Measurements from ENCODE around the gene TREML4.
A peak's percentile ranks its signal among the peaks of the same experiment; 100 is the strongest.

TREML4 gene

DNA sequence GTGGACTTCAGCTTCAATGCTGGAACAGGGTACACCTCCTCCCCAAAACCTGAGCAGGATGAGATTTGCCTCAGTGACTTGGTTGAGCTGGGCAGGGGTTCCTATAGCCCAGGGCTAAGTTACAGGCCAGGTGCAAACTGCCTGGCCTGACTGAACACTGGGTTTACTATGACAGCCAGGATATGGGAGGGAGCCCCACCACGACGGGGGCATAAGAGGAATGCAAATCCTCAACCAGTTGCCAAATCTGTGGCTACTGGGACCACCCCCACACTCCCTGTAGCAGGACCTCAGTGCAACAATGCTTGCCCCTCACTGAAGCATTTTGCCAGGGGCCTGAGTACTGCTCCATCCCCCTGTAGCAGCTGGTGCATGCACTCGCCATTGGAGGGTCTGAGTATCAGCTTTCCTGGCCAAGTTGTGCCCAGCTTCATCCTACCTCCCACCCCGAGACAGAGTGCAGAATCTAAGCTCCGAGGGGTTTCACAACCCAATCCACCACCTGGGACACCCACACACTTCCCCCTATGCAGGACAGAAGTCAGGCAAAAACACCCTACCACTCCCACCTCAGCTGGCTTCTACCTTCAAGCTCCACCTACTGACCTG lies 27.6 kb downstream of the TREML4 start:
- no peak for DNase-seq

DNA sequence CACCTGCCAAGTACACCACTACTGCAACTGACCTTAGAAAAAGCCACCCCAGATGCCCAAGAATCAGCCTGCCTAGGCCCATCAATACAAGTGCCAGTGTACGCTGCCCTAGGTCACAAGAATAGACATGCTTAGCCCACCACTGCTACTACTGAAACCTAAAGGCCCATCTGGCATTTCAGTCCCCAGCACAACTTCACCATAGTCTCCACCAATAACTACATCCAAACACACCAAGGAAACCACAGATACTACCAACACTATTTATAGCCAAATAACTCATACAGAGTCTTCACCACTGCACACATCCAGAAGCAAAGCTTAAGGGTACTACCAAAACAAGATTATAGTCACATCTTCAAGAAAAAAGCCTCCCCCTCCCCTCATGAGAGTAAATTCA lies 28.2 kb downstream of the TREML4 start:
- no peak for DNase-seq

GRCh38 chr6:41257369-41258195 lies 29.4 kb downstream of the TREML4 start:
- DNase-seq = no peak

DNA sequence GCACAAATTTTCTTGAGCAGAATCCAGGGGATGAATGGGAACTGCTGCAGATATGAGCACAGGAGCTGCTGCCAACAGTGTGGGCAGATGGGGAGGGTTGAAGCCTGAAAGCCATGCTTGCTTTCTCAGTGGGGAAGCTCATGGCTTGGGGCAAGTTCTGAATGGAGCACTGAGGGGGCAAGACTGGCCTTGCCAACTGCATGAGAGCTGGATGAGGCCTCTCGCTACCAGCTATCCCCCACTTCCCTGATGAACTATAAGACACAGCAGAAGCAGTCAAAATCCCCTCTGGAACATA lies 30.0 kb downstream of the TREML4 start:
- no peak for DNase-seq

- DNase-seq = no peak
These were observed 34.3 kb downstream of the TREML4 start for GRCh38 chr6:41262401-41262800.

- no peak for DNase-seq
These were observed 35.1 kb downstream of the TREML4 start for GRCh38 chr6:41263267-41263666.

GRCh38 chr6:41266541-41266940 lies 38.4 kb downstream of the TREML4 start:
- no peak for DNase-seq

- DNase-seq = no peak
These were observed 40.3 kb downstream of the TREML4 start for GRCh38 chr6:41268478-41268877.

- DNase-seq = no peak
These were observed 41.0 kb downstream of the TREML4 start for GRCh38 chr6:41269166-41269565.

DNA sequence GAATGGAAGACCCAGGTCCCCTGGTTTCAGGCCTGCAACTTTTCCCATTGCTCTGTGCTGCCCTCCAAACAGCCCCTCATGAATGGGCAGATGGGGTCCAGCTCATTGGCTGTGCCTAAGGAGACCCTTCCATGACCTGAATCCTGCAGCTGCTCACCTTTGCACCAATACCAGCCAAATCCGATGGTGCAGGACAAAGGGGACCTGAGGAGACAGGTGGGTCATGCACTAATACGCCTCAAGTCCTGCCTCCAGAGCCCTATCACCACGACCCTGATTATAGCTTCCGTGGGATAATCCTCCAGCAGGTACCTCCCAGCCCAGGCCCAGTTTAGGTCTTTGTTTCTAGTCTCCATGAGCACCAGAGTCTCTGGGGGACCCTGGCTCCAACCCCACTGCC lies 41.6 kb downstream of the TREML4 start:
- no peak for DNase-seq

GRCh38 chr6:41271901-41272395 lies 43.8 kb downstream of the TREML4 start:
- peak; percentile 29 for DNase-seq

DNA sequence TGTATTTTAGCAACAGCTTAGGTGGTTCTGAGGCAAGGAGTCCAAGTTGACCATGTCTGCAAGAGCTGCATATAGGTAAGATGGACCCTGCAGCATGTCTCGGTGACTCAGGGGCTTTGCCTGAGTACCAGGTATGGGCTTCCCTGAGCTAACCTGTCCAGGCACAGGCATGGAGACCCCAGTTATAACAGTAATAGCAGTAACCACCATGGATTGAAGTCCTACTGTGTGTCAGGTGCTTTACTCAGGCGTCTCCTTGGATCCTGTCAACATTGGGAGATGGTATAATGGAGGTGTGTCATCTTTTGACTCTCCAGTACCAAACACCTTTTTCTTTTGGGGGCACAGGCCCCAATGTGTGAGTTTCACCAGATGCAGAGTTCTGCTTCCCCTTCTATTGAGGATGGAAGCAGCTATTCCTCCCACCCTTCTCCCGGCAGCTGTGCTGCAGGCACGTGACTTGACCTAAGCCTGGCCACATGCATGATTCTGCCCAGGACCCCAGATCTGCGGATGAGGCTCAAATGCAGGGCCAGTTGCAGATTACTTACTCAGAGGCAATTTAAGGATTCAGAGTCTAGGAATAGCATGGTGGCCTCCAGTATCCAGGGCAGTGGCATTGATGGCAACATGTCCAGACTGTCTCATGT lies 44.6 kb downstream of the TREML4 start:
- no peak for DNase-seq

DNA sequence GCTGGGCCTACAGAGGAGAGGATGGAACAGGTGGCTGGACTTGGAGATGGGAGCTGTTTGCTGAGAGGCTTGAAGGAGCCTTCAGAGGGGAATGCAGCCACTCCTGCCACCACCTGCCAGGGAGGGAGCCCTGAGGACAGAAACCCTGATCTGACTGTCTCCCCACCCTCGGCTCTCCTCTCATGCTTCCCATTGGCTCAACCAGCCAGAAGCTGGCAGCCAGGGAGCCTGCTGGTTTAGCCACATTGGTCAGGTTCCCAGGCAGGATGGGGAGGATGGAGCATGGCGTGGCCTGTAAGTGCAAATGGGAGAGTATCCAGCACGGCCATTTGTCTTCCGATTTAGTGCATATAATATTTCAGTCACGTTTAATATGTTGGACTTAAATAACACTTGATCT lies 45.6 kb downstream of the TREML4 start:
- no peak for DNase-seq

DNA sequence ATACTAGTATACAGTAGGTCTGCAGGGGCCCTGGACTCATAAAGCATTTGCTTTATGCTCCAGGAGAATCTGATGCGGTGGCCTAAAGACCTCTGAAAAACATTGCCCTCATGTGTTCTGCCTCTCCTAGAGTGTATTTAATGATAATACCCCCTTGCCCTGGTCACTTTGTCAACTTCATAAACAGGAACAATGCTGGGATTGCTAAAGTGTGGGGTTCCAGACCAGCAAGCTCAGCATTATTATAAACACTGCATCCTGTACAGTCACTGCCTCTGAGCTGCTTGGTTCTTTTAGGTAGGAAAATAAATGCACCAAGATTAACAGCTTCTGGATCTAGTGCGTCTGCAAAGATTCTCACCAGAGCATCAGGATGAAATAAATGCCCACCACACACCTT lies 46.1 kb downstream of the TREML4 start:
- no peak for DNase-seq

- no peak for DNase-seq
These were observed 47.3 kb downstream of the TREML4 start for GRCh38 chr6:41275489-41275888.

GRCh38 chr6:41277605-41278004 lies 49.5 kb downstream of the TREML4 start:
- no peak for DNase-seq

DNA sequence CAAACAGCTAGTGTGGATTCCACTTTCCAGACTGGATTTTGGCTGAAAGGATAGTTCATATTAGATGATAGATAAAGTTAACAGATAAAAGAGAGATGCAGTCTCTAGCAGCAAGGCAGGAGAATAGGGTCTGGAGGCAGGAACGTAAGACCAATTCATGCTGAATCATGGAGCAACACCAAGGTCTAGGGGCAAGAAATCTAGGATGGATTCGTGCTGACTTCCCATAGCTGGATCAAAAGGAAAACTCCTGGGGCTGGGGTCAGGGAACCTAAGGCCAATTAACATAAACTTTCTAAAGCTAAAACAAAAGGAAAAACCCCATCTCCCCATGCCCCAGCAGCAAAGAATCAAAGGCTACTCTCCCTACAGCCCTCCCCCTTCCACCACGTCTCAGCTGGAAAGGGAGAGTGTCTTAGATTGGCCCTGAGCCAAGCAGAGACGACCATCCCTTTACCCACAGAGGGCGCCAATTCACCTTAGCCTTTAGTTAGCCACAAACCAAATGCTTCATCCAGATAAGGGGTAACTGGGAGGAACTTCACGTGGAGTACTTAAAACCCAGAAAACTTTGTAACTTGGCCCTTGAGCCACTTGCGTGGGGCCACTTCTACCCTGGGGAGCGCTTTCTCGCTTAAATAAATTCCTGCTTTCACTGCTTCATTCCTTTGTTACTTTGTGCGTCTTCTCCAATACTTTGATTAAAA lies 50.7 kb downstream of the TREML4 start:
- peak; percentile 96 for DNase-seq

- DNase-seq = no peak
These were observed 52.4 kb downstream of the TREML4 start for GRCh38 chr6:41280381-41281057.

GRCh38 chr6:41283600-41283999 lies 55.5 kb downstream of the TREML4 start:
- no peak for DNase-seq

- DNase-seq = no peak
These were observed 56.6 kb downstream of the TREML4 start for GRCh38 chr6:41284726-41285125.

DNA sequence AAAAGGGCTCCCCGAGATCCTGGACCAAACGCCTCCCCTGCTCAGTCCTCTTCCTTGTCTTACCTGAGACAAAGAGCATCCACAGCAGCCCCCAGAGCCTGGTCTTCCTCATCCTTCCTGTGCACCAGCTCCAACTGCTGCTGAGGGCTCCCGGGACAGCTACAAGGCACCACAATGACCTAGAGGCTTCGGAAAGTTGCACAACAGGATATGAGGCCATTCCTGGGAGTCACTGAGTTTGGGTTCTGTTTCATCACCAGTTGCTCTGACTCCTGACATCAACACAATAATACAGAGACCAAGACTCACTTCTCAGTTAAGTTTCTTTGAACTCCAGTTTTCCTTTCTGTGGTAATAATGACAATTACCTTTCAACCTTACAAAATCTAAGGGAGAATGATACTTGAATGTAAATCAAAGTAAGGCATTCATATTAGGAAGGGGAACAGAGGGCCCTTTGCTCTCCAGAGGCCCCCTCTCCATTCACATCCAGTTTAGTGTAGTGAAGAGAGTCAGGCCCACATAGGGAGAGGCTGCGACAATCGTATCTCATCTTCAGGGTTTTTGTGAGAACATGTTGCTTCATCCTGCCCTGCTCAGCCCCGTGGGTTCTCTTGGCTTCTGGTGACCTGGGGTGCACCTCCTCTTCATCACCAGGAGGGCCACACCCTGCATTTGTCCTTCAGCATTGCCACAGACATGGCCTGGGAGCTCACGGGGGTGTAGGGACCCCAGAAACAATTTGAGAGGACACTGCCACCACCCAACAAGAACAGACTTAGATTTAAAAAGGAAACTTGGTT lies 58.6 kb downstream of the TREML4 start, which contains the start of gene TREM1:
Gene TREM1 (minus strand): TSS at position 139 of the 803 bp plus-strand sequence. CDS start 27 bp downstream, at position 112.
- DNase-seq = peak; percentile 4

Measured in hematopoietic multipotent progenitor cell treated with erythropoietin and hydrocortisone succinate and interleukin-3 and kit ligand, for 8 days (in vitro differentiated cells).